Embryonic facial prominence (tissue), 1 donor: Measurements from ENCODE around the gene ANAPC13.

Experiments used
- DNase-seq: peaks from one replicate; pipeline ENCODE4 v3.0.0-alpha.2; 2016; ENCODE audit errors: extremely low spot score

Gene ANAPC13

GRCh38 chr3:134485718-134486576 is at the start of gene ANAPC13, which contains the start of gene CEP63:
ANAPC13 (minus strand) TSS chr3:134485985; CDS start chr3:134482904, 3,081 bp downstream.
CEP63 (plus strand) TSS chr3:134486057; CDS start chr3:134495321, 9,264 bp downstream.
- DNase-seq: peak; percentile 98

GRCh38 chr3:134535186-134535970 is 49.6 kb upstream of the ANAPC13 start:
- no peak for DNase-seq

- DNase-seq: no peak
Observed at GRCh38 chr3:134533493-134533892, 47.7 kb upstream of the ANAPC13 start.

- no peak for DNase-seq
Observed at GRCh38 chr3:134527538-134528186, 41.9 kb upstream of the ANAPC13 start.

GRCh38 chr3:134527037-134527436 is 41.3 kb upstream of the ANAPC13 start:
- DNase-seq: no peak

- no peak for DNase-seq
Observed at GRCh38 chr3:134526319-134526718, 40.5 kb upstream of the ANAPC13 start.

- DNase-seq: no peak
Observed at GRCh38 chr3:134525293-134525692, 39.5 kb upstream of the ANAPC13 start.

GRCh38 chr3:134522541-134522940 is 36.8 kb upstream of the ANAPC13 start:
- DNase-seq: no peak

- DNase-seq: no peak
Observed at GRCh38 chr3:134517791-134518190, 32.0 kb upstream of the ANAPC13 start.

- no peak for DNase-seq
Observed at GRCh38 chr3:134516905-134517304, 31.1 kb upstream of the ANAPC13 start.

- DNase-seq: no peak
Observed at GRCh38 chr3:134511500-134511899, 25.7 kb upstream of the ANAPC13 start.

GRCh38 chr3:134505485-134505884 is 19.7 kb upstream of the ANAPC13 start:
- DNase-seq: no peak

GRCh38 chr3:134504132-134504531 is 18.3 kb upstream of the ANAPC13 start:
- no peak for DNase-seq

- no peak for DNase-seq
Observed at GRCh38 chr3:134503266-134503665, 17.5 kb upstream of the ANAPC13 start.

- no peak for DNase-seq
Observed at GRCh38 chr3:134496471-134497071, 10.8 kb upstream of the ANAPC13 start.

- no peak for DNase-seq
Observed at GRCh38 chr3:134495980-134496379, 10.2 kb upstream of the ANAPC13 start.

GRCh38 chr3:134494495-134494894 is 8.7 kb upstream of the ANAPC13 start:
- no peak for DNase-seq

- no peak for DNase-seq
Observed at GRCh38 chr3:134487406-134487805, 1.6 kb upstream of the ANAPC13 start.

- DNase-seq: no peak
Observed at GRCh38 chr3:134486577-134487041, 824 bp upstream of the ANAPC13 start.

- DNase-seq: no peak
Observed at GRCh38 chr3:134485075-134485717, 589 bp downstream of the ANAPC13 start.
